ENCODE measurements around the gene BTBD1.

DNA sequence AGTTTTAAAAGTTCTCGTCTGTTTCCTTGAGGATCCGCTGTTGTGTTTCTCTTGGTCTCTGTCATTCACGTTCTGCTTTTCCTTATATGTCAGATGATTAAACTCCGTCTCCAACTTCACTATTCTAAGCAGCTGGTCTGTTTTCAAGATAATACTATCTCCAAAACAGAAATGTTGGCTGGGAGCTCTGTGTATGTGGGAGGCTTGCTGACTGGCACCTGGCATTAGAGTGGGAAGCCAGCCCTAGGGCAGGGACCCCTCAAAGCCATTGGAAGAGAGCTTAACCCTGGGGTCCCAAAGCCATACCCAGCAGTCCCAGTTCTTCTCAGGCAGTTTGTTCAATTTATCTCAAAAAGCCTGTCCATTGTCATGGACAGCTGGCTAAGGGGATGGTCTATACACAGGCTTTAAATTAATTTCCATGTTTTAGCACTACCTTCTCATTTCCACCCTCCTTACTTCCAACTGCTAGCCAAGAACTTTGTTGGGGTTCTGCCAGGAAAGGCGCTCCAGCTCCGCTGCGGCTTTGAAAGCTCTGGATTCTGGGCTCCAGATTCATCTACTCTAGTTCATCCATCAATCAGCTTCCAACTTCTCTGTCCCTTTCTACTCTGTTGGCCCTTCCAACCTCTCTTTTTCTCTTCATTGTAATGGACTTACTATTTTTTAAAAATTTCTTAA is 9.2 kb downstream of the BTBD1 start:
- TF ChIP-seq CTCF (IDR thresholded peaks at IDR 0.05; ENCODE audit: borderline replicate concordance, extremely low read depth, low read length, poor library complexity, severe bottlenecking) (no peak), EZH2 (IDR thresholded peaks at IDR 0.05; ENCODE audit: borderline replicate concordance, low read depth, low read length, severe bottlenecking) (no peak)
